ENCODE data around the gene MVB12B.
"Not testable (repeated sequence)": the region's sequence is repeated elsewhere in the genome, so short reads cannot be mapped to it uniquely, and the experiment has no call there.

MVB12B gene

GRCh38 chr9:126457890-126458289 is 131.3 kb downstream of the MVB12B start:
- no peak for DNase-seq

- DNase-seq: no peak
Measured at GRCh38 chr9:126459126-126459525, 132.5 kb downstream of the MVB12B start.

DNA sequence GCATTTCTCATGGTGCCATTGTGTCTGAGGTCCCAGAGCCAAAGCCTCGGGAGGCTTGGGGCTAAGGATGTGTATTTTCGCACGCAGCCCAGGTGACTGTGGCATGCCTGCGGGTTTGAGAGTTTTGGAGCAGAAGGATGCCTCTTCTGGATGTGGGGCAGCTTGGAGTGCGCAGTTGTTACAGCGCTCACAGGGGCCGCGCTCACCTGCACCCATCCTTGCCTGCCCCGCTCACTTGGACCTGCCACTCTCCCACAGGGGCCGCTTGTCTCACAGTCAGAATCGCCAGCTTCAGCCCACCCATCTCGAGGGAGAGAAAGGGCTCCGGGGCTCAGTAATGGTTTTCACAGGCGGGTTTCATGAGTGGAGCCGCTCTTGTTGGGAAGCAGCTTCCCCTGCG is 132.9 kb downstream of the MVB12B start:
- DNase-seq: no peak

DNA sequence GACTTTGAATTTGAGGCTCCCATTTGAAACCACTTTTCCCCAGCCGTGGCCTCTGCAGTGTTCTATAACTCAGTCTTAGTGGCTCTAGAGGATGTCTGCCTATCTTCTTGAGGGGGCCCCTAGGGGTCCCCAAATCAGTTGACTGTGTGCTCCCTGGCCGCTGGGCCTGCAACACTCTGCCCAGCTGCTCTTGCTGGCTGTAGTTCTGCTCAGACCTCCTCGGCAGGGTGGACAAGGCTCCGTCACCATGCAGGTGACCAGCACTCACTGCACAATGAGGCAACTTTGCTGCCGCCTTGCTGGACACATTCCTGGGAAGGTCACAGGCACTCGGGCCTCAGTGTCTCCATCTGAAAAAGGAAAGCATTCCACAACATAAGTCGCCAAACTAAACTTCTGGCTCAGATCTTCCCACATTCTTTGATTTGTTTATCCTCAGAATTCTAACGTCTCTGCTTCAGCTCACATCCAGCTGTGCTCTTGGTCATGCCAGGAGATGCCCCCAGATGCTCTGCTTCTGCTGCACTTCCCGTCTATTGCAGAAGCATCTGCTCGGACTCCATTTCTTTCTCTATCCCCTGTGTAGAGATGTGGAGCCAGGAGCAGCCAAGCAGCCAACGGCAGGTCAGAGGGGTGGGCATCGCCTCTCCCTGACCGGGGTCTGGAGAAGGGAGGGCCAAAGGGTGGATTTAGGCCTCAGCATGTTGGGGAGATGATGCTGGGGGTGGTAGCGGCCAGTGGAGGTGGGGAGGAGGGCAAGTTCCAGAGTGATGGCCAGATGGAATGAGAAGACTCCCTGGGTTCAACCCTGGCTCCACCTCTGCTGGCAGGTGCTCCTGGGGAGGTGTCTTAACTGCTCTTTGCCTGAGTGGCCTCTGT is 133.6 kb downstream of the MVB12B start:
- no peak for DNase-seq

DNA sequence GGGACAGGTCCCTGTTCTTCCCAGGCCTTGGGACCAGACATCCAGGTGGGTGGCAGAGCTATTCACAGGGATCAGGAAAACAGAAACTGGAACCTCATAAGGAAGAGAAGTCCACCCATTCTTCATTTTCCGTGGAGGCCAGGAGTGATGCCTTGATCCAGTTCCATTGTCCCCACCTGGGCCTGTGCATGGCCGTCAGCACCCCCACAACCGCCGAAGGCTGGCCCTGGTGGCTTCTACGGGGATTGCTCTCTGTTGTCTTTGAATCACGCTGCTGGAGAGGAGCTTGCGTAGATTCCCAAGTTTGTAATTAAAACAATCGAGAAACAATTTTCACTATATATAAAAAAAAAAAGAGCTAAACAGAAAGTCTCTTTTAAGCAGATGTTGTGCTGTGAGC is 134.4 kb downstream of the MVB12B start:
- no peak for DNase-seq

GRCh38 chr9:126461608-126462007 is 135.0 kb downstream of the MVB12B start:
- DNase-seq: no peak

DNA sequence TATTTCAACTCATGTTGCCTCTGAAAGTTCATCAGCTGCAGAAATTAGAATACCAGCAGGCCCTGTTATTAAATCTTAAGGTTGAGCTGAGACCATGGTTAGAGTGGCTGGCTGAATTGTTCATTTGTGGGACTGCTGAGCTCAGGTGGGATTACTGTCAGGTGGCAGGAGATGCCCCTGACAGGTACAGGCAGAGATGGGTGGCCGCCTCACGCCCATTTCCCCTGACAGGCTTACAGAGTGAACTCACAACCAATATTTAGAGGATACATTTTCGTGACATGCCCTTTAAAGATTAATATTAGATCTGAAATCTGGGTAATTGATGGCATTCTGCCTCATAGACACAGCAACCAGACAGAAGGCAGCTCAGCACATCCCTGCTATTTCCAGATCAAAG is 136.0 kb downstream of the MVB12B start:
- no peak for DNase-seq

GRCh38 chr9:126463426-126463825 is 136.8 kb downstream of the MVB12B start:
- DNase-seq: no peak

GRCh38 chr9:126464694-126465441 is 138.2 kb downstream of the MVB12B start:
- no peak for DNase-seq

- DNase-seq: no peak
Measured at GRCh38 chr9:126465977-126466376, 139.3 kb downstream of the MVB12B start.

GRCh38 chr9:126468141-126468825 is 141.7 kb downstream of the MVB12B start:
- no peak for DNase-seq

GRCh38 chr9:126470241-126470993 is 143.8 kb downstream of the MVB12B start:
- no peak for DNase-seq

DNA sequence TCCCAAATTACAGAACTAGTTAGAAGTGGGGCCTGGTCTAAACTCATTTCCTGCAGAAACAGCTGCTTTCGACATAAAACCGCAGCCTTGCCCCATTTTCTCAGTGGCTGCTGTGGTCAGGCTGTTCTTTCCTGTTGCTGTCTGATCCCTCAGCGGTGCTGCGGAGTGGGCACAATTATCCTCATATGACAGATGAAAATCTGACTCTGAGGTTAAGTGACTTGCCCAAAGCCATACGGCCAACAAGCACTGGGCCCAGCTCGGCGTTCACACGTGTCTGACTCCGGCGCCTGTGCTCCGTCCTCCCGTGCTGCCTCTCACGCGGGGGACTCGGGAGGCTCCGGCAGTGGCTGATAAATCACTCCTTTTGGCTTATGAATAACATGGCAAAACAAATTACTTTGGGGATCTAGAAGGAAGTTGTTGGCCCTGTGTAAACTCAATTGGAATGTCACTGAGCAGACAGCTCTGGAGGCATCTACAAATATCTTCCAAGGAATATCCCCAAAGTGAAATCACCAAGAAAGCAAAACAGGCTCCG is 144.5 kb downstream of the MVB12B start:
- no peak for DNase-seq

GRCh38 chr9:126472198-126472947 is 145.7 kb downstream of the MVB12B start:
- no peak for DNase-seq

GRCh38 chr9:126472948-126473298 is 146.3 kb downstream of the MVB12B start:
- no peak for DNase-seq

- DNase-seq: no peak
Measured at GRCh38 chr9:126474206-126474765, 147.7 kb downstream of the MVB12B start.

- no peak for DNase-seq
Measured at GRCh38 chr9:126474786-126475485, 148.3 kb downstream of the MVB12B start.

DNA sequence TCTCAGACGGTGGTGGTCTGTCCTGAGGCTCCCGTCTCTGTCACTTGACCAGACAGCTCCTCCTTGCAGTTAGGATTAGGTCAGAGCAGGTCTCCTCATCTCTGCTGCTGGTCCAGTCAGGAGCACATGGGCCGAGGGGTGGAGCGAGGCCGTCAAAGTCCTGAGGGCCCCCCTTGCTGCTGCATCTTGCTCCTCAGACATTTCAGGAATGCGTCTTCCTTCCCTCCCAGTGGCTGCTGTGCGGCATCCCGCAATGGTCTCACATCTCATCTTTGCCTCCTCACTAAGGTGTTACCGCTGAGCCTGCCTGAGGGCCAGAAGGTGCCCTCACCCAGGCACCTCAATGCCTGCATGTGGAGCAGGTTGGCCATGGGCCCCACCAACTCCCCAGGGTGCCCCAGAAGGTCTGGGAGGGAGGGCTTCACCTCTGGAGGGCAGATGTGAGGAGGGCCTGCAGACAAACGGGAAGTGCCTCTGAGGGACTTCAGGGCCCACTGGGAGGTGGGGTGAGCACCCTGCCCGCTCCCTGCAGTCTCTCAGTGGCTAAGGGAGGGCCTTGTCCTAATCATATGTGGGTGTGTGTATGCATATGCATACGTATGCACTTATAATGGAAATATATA is 149.4 kb downstream of the MVB12B start:
- DNase-seq: no peak

DNA sequence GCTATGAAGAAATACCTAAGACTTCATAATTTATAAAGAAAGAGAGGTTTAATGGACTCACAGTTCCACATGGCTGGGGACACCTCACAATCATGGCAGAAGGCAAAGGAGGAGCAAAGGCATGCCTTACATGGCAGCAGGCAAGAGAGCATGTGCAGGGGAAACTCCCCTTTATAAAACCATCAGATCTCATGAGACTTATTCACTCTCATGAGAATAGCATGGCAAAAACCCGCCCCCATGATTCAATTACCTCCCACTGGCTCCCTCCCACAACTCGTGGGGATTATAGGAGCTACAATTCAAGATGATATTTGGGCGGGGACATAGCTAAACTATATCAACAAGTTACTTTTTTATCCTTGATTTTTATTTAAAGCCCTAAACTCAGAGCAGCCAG is 150.8 kb downstream of the MVB12B start:
- DNase-seq: not testable (repeated sequence)

GRCh38 chr9:126478216-126478981 is 151.8 kb downstream of the MVB12B start:
- no peak for DNase-seq

Measured in NCI-H1930 (cell line).